HG03064 (cell line): ENCODE results near the gene ZNF750.

Source experiments
- ATAC-seq: cut with Tn5 transposase; IDR thresholded peaks from one replicate; pipeline ENCODE4 v1.9.1; 2021; ENCODE audit warnings: low read depth; ENCODE audit not compliant: unreplicated experiment

ZNF750 gene

DNA sequence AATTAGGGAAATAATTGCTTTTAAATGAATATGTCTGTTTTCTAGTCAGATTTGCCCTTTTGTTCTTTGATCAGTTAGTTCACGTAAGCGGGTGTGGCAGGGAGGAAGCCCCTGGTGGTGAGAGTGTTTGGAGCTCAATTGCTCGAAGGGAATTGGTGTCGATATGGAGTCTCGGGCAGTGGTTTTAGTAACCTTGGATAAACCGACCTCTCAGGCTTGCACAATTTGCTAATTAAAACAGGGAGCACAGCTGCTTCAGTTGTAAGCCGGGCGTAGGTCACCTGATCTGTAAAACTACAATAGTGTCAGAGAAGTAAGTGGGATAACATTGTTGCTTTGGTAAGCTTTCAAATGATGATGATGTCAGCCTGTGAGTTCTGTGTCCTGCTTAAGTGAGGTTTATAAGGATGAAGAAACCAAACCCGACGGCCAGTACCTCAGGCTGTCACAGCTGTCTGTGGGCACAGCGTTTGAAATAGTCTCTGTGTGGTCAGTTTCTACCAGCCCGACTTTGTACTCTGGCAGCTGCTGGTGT is 2.9 kb downstream of the ZNF750 start:
- no peak for ATAC-seq

GRCh38 chr17:82835766-82836512 is 3.9 kb downstream of the ZNF750 start:
- ATAC-seq, result no peak

DNA sequence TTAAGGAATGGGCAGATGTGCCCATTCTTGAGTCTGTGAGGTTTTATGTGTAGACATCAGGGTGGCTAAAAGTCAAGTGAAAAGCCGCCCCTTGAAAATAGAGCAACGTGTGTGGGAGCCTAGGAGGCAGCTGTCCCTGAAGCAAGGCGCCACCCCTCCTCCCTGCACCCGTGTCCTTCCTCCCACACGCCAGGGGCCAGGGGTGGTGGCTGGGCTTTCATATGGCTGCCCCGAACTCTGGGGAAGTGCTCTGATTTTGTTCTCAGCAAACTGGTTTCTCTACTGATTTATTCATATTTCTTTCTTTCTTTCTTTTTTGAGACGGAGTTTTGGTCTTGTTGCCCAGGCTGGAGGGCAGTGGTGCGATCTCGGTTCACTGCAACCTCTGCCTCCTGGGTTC is 4.7 kb downstream of the ZNF750 start:
- ATAC-seq, result no peak

GRCh38 chr17:82832881-82833475 is 6.8 kb downstream of the ZNF750 start:
- ATAC-seq, result no peak

DNA sequence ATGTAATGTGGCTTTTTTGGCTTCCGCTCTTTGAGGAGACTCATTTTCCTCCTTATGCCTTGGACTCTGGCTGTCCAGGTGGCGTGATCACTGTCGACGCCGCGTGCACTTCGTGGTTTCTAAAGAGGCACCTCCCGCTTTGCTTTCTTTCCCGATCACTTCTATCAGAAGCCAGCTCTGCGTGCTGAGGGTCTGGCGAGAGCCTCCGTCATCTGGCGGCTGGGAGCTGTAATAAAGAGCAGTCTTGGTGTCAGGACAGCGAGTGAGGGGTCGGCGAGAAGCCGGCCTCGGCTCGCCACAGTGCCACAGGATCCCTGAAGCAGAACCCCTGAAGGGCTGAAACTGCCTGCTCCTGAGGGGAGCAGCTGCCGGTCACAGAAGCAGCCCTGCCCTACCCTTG is 7.4 kb downstream of the ZNF750 start:
- ATAC-seq, result no peak

DNA sequence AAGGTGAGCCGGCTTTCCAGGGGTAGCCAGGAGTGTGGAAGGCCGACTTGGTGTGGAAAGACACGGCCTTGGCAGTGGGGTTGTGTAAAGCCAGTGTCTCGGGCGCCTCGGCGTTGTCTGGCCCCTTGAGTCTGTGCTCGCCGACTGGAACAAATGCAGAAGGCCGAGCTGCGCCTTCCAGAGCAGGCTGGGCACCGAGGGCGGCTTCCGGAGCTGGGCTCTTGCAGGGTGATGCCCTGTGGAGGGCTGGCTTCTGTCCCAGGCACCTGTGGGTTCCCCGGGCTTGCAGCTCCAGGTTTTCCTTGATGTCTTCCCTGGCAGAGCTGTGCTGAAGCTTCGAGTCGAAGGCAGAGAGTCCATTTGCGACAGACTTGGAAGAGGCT is 8.0 kb downstream of the ZNF750 start:
- ATAC-seq, result no peak

- ATAC-seq, result no peak
Observed at GRCh38 chr17:82831041-82831817, 8.6 kb downstream of the ZNF750 start.

DNA sequence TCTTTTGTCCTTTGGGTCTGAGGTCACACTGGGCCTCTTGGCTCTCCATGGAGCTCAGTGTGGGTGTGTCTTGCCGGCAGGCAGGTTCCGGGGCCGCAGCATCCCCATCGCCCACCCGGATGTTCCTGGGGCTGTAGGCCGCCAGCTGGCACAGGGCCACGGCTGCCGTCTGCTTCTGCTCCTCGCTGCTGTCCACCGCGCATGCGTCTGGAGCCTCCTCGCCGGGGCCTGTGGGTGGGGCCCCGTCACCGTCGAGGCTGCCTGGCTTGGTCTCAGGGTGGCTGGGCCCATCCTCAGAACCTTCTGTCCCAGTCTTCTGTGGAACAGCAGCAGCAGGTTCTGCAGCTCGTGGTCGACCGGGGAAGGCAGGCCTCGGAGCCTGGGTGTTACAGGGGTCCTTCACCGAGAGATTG is 9.6 kb downstream of the ZNF750 start:
- ATAC-seq, result no peak

GRCh38 chr17:82828875-82829487 is 10.8 kb downstream of the ZNF750 start:
- ATAC-seq, result no peak

GRCh38 chr17:82826956-82827355 is 12.9 kb downstream of the ZNF750 start:
- no peak for ATAC-seq

DNA sequence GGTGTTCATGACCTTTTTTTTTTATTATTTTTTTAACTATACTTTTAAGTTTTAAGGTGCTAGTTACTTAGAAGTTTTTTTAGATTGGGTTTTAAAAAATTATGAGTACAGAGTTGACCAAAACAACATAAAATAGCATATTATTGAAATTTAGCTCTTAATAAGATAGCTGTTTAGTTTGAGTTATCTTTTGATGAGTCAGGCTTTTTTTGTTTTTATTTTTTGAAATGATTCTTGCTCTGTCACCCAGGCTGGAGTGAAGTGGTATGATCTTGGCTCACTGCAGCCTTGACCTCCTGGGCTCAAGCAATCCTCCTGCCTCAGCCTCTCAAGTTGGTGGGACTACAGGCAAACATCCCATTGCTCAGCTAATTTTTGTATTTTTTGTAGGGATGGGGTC is 13.6 kb downstream of the ZNF750 start:
- ATAC-seq, result no peak

DNA sequence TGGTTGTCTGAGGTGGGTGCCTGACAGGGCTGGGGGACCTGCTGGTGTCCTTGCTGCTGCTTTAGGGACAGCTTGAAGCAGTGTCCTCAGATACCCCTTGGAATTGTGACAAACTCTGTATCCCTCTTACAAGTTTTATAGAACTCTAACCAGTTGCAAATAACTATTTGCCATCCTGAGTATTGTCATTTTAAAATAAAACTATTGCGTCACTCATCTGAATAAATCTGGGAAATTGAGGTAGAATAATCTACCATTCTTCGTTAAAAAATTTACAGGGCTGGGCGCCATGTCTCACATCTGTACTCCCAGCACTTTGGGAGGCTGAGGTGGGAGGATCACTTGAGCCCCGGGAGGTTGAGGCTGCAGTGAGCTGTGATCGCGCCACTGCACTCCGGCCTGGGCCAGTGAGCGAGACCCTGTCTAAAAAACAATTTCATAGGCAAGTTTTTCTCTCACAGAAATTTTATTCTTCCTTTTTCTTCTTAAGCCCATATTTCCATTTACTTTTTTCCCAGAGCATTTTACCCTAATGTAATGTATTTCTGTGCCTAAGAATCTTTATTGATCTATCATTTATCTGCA is 14.2 kb downstream of the ZNF750 start:
- no peak for ATAC-seq

DNA sequence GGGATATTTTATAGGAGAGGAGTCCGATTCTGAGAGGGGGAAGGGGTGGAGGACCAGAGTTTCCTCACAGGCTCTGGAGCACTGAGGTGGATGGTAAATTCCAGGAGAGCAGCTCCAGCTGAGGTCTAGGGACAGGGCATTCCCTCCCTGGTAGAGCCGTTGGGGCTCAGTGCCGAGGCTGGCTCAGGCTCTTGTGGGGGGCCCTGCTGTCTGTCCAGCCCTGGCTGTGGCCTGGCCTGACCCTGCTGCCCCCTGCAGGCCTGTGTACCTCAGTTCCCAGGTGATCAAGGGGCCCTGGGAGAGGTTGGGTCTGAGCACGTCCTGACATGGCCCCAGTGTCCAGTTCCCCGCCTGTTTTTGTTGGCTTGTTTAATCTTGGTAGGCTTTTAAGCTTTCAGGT is 16.8 kb downstream of the ZNF750 start:
- ATAC-seq, result no peak

DNA sequence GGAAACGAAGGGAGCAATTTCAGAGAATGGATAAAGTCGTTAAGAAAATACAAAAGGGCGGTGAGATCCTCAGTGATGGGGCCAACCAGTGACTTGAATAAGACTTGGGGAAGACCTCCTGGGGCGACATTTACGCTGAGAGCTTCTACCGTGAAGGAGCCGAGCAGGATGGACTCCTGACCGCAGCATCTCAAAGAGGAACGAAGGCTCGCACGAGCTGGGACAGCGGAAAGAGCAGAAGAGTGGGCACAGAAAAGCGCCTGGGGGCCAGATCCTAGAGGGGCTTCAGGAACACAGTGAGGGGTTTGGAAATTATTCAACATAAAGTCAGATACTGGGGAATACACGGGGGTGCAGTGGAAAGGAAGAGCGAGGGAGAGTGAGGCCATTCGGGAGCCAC is 17.5 kb downstream of the ZNF750 start:
- ATAC-seq, result no peak

GRCh38 chr17:82821554-82821953 is 18.3 kb downstream of the ZNF750 start:
- no peak for ATAC-seq

DNA sequence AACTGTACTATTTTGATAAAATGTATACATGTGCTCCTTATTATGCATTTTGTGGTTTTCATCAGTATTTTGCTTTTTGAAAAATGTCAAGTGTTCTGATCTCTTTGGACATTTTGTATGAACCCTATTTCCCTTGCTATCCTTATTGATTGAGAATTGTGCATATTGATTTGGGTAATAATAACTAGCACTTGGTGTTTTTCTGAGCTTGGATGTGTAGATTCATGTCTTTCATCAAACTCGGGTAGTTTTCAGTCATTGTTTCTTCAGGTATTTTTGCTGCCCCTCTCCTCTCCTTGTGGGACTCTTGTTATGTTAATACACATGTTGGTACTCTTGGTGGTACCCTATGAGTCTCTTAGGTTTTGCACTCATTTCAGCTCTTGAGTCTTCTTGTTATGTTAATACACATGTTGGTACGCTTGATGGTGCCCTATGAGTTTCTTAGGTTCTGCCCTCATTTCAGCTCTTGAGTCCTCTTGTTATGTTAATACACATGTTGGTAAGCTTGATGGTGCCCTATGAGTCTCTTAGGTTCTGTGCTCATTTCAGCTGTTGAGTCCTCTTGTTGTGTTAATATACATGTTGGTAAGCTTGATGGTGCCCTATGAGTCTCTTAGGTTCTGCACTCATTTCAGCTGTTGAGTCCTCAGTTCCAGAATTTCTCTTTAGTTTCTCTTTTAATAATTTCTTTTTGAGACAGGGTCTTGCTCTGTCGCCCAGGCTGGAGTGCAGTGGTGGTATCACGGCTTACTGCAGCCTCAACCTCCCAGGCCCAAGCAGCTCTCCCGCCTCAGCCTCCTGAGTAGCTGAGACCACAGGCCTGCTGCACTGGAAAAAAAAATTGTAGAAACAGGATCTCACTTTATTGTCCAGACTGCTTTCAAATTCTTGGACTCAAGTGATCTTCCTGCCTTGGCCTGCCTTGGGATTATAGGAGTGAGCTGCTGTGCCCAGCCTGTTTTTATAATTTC is 19.3 kb downstream of the ZNF750 start:
- no peak for ATAC-seq

- ATAC-seq, result no peak
Observed at GRCh38 chr17:82817947-82818346, 21.9 kb downstream of the ZNF750 start.

- ATAC-seq, result no peak
Observed at GRCh38 chr17:82816358-82816757, 23.5 kb downstream of the ZNF750 start.

DNA sequence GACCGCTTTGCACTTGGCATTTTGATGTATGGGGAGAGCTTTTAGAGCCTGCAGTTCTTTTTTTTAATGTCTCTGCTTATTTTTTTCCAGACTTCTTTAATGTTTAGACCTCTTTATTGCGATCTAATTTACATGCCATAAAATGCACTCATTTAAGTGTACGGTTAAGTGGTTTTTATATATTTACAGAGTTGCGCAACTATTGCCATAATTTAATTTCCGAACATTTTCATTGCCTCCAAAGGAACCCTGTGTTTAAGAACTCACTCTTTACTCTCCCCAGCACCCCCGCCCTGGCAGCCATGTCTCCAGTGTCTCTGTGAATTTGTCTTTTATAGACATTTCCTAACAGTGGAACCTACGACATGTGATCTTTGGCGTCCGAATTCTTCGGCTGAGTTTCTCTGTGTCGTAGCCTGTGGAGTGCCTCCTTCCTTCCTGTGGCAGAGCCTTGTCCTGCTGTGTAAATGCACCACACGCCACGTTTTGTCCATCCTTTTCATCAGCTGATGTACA is 24.0 kb downstream of the ZNF750 start:
- no peak for ATAC-seq
